ENCODE measurements around the gene CDC45.

- no peak for TF ChIP-seq CTCF (IDR thresholded peaks at IDR 0.05)
- no peak for TF ChIP-seq POLR2A (IDR thresholded peaks at IDR 0.05)
These were observed 8.6 kb downstream of the CDC45 start for GRCh38 chr22:19488285-19488684.
